ENCODE results near the gene DCXR. TPM values are rescaled to one million over a fixed set of nuclear protein-coding genes. Genes with fewer than 3 reads are reported as not detected.

The DCXR gene
- polyA plus RNA-seq, 1 donor, result 32.8 TPM

DNA sequence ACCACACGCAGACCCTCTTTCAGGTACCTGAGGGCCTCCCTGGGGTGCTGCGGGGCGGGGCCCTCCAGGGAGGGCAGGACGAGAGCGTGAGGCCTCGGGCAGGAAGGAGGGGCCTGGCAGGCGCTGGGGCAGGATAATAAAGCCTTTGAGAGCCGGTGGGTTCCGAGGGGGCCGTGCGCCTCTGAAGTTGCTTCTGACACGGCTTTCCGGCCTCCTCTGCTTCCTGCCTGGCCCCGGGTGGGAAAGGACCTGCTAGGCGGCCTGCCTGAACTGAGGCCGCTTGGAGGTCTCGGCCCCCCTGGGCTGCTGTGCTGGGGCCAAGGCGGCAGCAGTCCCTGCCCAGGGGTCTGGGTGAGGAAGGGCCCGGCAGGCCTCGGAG lies 25.2 kb downstream of the DCXR start:
- no peak for DNase-seq (ENCODE audit: low read depth)

DNA sequence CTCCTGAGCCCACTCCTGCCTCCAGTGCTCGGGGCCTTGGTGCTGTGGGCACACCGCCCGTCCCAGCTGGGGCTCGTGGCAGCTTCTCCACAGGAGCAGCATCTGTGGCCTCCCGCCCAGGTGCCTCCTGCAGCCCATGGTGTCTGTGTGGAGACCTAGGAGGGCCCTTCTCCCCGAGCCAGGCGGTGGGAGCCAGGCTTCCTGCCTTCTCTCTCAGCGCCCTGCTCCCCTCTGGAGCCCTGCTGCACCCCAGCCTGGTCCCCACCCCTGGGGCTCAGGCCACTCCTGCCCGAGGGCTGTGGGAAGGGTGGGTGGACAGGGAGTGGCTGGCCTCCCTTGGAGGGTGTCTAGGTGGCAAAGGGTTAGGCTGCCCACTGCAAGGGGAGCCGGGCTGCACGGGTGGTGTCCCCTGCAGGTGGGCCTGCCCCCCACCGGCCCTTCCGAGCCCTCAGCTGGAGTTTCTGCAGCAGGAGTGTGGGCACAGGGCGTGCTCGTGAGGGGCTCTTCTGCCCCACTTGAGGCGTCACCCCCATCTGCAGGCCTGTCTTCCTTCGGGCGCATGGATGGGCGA lies 25.8 kb downstream of the DCXR start:
- no peak for DNase-seq (ENCODE audit: low read depth)

DNA sequence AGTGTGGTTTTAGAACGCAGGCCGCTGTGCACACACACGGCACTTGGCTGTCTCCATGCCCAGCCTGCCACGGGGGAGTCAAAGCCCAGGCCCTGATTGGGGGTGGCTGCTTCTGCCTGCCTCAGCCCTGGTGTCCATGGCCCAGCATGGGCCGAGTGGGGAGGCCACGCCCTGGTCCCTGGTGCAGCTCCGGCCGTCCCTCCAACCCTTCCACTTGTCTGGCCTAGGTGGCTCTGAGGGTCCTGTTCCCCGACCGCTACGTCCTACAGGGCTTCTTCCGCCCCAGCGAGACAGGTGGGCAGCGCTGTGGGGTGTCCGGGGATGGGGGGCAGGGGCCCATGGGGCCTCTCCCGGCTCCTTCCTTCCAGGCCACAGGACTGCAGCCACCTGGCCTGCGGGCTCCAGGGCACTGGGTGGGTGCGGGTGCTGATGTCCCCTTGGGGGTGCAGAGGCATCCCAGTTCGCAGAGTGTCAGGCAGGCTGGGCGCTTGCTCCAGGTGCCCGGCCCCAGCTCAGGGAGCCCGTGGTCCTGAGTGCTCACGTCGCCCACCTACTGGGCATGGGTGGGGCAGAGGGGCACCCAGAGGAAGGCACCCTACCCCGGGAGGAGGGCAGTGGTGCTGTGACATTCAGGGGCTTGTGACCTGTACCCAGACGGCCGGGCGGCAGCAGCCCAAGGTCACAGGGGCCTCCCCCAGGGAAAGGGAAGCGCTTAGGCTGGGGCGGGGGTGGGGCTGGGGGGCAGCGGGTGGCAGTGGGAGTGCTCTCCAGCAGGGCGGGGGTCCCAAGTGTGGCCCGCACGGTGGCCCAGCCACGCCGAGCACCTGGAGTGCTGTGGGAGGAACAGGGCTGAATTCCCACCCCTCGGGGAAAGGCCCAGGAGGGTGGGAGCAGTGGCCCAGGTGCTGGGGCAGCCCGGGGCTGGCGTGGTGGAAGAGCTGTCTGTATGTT lies 26.6 kb downstream of the DCXR start:
- no peak for DNase-seq (ENCODE audit: low read depth)

DNA sequence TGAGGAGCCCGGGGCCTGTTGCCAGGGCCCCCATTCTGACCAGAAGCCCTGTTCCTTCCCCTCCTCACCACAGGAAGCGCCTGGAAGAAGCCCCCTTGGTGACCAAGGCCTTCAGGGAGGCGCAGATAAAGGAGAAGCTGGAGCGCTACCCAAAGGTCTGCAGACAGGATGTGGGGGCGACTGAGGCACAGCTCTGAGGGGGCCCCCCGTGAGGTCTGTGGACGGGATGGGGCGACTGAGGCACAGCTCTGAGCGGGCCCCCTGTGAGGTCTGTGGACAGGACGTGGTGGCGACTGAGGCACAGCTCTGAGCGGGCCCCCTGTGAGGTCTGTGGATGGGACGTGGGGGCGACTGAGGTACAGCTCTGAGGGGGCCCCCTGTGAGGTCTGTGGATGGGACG lies 28.1 kb downstream of the DCXR start:
- no peak for DNase-seq (ENCODE audit: low read depth)

DNA sequence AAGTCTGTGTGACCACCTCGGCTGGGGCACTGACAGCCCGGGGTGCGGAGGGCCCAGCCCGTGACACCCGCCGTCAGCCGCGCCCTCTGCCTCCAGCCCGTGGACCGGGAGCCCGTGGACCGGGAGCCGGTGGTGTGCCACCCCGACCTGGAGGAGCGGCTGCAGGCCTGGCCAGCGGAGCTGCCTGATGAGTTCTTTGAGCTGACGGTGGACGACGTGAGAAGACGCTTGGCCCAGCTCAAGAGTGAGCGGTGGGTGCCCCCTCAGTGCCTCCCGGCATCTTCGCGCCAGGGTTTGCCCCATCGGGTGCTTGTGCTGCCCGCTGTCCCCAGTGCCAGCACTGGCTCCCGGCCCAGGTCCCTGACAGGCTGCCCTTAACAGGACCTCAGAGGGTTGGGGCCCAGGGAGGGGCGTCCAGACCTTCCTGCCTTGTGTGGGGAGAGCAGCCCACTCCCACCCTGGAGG lies 28.5 kb downstream of the DCXR start:
- DNase-seq (ENCODE audit: low read depth), result no peak

DNA sequence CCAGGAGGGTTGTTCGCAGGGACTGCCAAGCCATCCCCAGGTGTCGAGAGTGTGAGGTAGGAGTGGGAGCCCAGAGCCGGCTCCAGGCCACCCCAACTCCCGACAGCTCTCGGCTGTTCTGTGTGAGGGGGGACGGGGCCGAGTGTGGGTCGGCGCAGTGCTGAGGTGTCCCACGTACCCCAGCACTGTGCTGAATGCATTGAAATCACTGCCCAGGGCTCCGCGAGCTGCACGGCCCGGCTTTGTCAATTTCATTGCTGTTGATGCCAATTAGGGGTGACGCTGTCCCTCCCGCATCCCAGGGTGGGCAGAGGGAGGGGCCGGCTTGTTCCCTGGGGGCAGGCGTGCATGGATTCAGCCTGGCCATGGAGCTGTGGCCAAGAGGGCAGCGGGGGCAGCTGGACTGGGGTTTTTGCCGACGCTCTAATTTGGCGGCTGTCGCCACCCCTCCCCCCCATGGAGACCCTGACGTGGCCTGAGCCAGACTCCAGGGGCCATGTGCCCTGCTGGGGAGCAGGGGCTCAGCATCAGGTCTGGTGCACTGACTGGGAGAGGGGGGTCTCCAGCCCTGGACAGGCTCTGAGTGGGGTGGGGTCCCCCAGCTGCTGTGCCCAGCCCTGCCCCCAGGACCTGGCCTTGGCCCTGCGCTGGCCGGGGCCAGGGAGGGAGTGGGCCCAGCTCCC lies 29.1 kb downstream of the DCXR start:
- DNase-seq (ENCODE audit: low read depth), result no peak

DNA sequence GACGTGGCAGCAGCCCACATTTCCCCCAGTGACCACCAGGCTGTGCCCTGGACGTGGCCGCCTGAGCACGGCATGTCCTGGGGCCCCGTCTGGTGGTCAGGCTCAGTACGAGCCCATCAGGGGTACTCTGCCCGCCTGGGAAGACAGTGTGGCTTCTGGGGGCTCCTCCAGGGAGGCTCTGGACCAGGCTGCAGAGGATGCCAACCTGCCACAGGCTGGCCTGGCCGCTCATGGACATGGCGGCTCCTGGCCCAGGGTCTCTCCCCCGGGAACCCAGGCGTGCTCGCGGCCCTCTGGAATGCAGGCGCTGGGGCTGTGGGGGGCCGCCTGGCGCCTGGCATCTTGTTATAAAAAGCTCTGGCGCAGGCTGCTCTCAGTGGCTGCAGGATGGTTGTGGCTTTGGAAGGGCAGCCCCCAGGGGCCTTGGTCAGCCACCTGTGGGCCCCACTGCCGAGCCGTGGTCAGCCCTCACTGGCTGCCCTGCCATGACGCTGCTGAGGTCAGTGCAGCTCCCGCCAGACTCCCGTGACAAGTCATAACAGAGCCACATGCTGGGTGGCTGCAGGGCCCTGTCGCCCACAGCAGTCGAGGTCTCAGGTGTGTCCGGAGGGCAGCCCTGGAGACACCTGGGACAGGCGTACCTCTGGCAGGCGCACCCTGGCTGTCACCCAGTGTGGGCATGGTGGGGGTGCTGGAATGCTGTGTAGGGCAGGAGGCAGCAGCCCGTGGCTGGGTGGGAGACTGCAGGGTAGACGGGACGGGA lies 29.8 kb downstream of the DCXR start:
- DNase-seq (ENCODE audit: low read depth), result no peak

DNA sequence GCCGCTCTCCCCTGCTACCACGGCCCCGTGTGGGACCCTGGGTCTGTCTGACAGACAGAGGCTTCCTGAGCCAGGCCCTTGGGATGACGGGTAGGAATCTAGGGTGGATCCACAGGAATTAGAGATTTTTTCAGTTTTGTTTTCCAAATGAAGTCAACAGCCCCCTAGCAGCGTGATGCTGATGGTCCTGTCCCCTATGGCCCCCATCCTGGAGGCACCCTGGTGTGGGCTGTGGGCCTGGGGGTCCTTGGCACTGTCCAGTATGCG lies 30.3 kb downstream of the DCXR start:
- DNase-seq (ENCODE audit: low read depth), result no peak

DNA sequence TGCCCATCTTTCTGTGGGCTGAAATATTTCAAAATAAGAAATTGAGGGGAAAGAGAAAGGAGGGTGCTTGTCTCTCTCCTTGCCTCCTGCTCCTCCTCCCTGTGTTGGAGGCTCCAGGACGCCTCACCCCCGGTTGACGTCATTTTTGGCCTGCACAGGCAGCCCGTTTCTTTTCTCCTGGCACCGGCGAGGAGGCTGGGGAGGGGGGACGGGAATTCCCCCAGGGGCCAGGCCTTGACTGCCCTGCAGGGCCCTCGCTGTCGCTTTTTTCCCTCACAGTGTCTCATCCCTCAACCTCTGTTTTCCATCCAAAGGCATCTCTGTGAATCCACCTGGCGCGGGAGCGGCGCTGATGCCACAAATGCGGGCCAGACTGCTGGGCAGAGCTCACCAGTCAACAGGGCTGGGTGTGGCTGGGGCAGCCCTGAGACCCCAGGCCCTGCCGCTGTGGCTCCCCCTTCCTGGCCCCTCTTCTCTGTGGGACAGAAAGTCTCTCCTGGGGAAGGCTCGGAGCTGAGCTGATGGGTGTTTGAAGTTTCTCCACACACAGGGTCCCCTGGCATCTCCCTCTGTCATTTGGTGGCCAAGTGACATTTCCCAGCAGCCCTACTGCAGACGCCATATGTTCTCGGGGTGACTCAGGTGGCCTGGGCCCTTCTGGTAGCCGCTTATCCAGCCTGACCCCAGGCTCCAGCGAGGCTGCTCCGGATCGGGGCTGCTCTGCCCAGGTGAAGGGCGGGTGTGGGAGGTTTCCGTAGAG lies 30.8 kb downstream of the DCXR start:
- no peak for DNase-seq (ENCODE audit: low read depth)

DNA sequence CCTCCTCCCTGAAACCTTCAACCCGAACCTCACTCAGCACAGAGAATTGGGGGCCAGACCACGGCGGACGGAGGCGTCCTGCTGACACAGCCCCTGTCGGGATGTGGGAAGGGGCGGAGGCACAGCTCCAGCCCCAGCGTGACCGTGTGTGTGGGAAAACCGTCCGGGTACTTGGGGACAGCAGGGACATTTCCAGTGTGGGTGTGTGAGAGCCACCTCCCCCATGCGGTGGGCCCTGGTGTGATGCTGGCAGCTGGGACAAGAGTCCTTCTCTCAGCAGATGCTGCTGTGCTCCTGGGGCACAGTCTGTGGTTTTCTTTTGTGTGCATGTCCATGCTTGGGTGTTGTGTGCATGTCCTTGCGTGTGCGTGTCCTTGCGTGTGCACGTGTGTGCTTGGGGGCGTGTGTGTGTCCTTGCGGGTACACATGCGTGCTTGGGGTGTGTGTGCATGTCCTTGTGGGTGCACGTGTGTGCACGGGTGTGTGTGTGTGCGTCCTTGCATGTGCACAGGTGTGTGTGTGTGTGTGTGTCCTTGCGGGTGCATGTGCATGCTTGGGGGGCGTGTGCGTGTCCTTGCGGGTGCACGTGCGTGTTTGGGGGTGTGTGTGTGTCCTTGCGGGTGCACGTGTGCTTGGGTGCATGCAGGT lies 31.7 kb downstream of the DCXR start:
- DNase-seq (ENCODE audit: low read depth), result no peak

DNA sequence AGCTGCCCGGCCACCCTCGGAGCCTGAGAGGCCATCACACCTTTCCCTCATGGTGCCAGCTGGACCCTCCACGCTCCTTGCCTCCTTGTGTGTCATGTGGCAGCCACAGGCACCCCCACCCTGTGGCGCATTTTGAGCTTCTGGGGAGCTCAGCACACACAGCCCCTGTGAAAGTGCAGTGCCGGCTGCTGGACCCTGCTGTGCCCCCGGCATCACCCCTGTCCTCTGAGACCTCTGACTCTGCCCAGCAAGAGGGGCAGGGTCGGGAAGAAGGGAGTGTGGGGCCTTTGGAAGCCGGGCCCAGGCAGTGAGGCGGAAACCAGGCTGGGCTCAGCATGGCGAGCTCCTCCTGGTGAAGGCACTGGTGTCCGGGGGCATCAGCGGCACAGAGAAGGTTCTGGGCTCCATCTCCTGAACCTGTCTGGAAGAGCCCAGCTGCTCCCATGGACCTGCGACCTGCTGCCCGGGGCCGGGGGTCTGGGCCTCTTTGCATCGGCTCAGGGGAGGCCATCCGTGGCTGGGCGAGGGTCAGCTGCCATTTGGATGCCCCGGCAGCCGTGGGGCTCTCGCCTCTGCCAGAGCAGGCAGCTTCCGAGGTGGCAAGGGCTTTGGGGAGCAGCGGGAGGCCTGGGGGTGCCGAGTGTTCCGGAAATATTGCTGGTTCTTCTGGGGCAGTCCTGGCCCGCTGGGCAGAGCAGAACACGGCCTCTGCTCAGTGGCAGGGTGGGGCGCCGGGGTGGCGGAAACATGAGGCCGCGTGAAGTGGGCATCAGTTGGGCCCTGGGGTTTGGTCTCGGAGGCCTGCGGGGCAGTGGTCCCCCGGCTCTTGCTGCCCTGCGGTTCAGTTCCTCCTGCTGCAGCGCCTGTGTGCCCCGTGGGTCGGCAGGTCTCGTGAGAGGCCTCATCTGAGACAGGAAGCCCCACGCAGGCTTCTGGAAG lies 32.7 kb downstream of the DCXR start:
- no peak for DNase-seq (ENCODE audit: low read depth)

DNA sequence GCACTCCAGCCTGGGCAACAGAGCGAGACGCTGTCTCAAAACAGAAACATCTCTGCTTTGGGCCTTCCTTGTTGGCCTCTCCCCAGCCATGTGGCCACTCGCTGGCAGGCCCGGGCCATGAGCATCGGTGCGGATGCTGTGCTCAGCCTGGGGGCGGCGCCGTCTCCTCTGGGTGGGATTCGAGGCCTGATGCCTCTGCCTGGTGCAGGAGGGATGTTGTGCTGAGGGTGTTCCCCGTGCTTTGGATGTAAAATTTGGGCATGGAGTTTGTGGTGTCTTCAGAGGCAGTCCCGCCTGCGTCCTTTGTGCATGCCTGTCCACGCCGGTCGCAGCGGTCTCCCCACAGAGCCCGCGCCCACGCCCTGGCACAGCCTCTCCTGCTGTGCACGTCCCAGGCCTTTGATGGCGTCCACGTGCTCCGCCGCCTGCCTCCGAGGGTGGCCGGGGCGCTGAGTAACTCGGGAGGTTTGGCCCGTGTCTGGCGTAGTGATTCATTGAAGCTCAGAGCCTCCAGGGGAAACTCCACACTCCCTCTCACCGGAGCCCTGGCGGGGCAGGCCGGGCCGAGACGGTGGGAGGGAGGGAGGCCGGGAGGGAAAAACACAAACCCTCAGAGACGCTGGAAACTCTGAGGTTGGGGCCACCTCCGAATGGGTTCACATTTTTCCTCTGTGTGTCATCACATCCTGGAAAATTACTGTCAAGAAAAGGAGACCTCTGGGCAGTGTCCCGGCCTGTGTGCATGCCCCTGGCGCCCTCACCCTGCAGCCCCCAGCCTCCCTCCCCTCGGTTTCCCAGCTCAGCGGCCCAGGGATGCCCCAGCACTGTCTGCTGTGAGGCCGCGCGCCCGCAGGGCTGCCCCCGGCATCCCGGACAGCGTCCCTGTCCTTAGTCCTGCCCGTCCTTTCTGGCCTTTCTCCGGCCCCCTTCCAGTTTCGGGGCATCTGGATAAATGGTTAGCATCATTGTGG lies 33.8 kb downstream of the DCXR start:
- DNase-seq (ENCODE audit: low read depth), result no peak

DNA sequence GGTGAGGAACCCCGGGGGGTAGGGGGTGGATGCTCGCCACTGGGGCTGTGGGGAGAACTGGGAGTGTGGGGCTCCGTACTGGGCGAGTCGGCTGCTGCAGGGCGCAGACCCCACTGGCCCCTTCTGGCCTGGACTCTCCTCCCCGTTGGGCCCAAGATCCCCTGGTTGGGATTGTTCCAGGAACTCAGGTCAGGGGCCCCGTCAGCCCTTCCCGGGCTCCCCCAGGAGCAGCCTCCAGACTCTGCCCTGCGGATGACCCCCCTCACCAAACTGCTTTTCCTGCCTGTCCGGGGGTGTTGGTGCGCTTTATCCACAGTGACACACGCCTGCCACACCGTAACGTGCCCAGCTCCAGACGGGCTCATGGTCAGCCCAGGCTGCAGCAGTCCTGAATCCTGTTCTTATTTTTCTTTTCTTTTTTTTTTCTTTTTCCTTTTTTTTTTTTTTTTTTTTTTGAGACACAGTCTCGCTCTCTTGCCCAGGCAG lies 35.9 kb downstream of the DCXR start:
- no peak for DNase-seq (ENCODE audit: low read depth)

DNA sequence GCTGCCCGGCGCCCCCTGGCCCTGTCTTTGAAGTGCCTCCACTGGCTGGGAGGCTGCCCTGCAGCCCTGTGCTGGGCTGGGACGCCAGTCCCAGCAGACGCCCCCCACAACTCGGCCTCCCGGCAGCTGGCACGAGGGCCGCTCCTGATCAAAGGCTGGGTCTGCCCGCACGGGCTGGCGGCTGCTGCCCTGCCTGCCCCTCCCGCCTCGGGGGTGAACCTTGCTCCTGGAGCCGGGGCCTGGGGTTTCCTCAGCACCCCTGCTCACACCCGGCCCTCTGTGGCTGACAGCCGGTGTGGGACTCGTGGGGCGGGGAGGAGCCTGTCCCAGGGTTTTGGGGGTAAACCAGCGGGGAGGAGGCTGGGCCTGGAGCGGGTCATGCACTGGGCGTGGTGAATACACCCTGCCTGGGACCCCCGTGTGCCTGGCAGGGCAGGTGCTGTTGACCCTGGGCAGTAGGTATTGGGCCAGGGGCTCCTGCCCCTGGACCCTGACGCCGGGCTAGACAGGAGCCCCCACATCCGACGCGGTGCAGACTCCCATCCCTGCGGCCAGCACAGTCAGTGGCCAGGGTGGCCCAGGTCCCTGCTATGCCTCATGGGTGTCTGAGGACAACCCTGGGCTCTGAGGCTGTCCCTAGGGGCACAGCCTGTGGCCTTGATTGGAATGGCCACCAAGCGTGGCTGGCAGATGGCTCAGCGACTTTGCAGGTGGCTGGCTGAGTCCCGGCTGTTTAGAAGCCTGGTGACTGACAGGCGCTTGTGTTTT lies 36.5 kb downstream of the DCXR start:
- DNase-seq (ENCODE audit: low read depth), result no peak

DNA sequence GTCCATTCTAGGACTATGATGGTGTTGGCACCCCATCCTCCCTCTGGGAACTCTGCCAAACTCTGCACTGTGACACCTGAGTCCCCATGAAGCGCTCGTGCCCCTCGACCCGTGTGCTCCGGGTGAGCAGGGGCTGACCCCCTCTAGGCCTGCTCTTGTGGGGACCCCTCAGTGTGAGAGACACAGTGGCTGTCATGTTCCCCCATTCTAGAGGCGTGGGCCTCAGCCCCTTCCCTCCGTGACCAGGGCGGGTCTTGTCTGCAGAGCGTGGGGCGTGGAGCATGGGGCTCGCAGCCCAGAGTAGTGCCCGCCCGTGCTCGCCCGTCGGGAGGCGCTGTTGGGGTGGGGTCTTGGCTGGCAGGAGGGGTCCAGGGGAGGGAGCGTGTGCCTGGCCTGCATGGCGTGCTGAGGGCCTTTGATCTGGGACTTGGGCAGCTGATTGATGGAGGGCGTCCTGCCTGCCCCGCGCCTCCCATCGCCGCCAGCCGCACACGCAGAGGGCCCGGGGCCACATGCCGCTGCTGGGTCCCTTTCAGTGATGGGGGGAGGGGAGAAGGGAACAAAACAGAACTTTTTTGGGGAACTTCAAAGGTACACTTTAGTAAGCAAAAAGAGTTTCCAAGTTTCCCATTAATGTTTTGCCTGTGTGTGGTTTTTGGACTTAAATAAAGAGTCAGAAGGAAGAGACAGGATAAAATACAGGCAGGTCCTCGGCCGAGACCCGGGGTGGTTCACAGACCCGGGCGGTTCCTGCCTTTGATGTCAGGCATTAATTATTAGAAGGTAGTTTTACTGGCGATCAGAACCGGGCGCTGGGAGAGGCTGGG lies 37.3 kb downstream of the DCXR start:
- no peak for DNase-seq (ENCODE audit: low read depth)

DNA sequence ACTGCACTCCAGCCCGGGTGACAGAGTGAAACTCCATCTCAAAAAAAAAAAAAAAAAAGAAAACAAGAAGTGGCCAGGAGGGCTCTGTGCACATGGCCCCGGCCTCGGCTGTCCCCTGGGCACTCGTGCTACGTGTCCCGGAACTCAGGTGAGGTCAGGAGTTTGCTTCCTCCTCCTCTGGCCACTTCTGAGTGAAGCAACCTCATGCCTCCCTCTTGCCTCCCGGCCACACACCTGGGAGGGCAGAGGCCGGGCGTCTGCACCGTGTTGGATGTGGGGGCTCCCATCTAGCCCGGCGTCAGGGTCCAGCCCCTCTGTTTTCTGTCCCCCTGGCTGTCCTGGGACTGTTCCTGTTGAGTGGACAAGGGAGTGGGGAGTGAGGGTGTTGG lies 37.9 kb downstream of the DCXR start:
- no peak for DNase-seq (ENCODE audit: low read depth)

All from forelimb muscle (tissue), 1 donor.